ENCODE measurements around the gene KMO.

Gene KMO

GRCh38 chr1:241542199-241542907 lies 10.2 kb downstream of the KMO start:
- DNase-seq: no peak

GRCh38 chr1:241548008-241548407 lies 15.8 kb downstream of the KMO start:
- no peak for DNase-seq

GRCh38 chr1:241550318-241550717 lies 18.1 kb downstream of the KMO start:
- DNase-seq: no peak

- no peak for DNase-seq
Observed at GRCh38 chr1:241551759-241552638, 19.8 kb downstream of the KMO start.

GRCh38 chr1:241553886-241554592 lies 21.9 kb downstream of the KMO start:
- no peak for DNase-seq

GRCh38 chr1:241555526-241555925 lies 23.3 kb downstream of the KMO start:
- no peak for DNase-seq

GRCh38 chr1:241557031-241557430 lies 24.9 kb downstream of the KMO start:
- no peak for DNase-seq

- DNase-seq: no peak
Observed at GRCh38 chr1:241557551-241558193, 25.5 kb downstream of the KMO start.

- DNase-seq: no peak
Observed at GRCh38 chr1:241560146-241560848, 28.1 kb downstream of the KMO start.

- no peak for DNase-seq
Observed at GRCh38 chr1:241560849-241561187, 28.6 kb downstream of the KMO start.

- DNase-seq: no peak
Observed at GRCh38 chr1:241569848-241570247, 37.7 kb downstream of the KMO start.

- no peak for DNase-seq
Observed at GRCh38 chr1:241574154-241574553, 42.0 kb downstream of the KMO start.

- no peak for DNase-seq
Observed at GRCh38 chr1:241579434-241579833, 47.3 kb downstream of the KMO start.

GRCh38 chr1:241582921-241583321 lies 50.7 kb downstream of the KMO start:
- DNase-seq: no peak

GRCh38 chr1:241586905-241587512 lies 54.8 kb downstream of the KMO start:
- DNase-seq: no peak

- DNase-seq: no peak
Observed at GRCh38 chr1:241589521-241589920, 57.3 kb downstream of the KMO start.

- DNase-seq: no peak
Observed at GRCh38 chr1:241590719-241591118, 58.5 kb downstream of the KMO start.

- no peak for DNase-seq
Observed at GRCh38 chr1:241591317-241591716, 59.1 kb downstream of the KMO start.

GRCh38 chr1:241591736-241592135 lies 59.6 kb downstream of the KMO start:
- DNase-seq: no peak

GRCh38 chr1:241592273-241592958 lies 60.2 kb downstream of the KMO start:
- DNase-seq: no peak

GRCh38 chr1:241593186-241593585 lies 61.0 kb downstream of the KMO start:
- no peak for DNase-seq

- no peak for DNase-seq
Observed at GRCh38 chr1:241596633-241597032, 64.5 kb downstream of the KMO start.
